SK-N-SH (cell line): ENCODE measurements around the gene ANKMY1.

Experiments used
- CHD2 ChIP-seq: fragments of 150-350 bp; IDR thresholded peaks from 2 replicates; pipeline ENCODE4 v1.6.1; 2018; ENCODE audit warnings: low read length; ENCODE audit not compliant: partially characterized antibody
- RAD21 ChIP-seq: IDR thresholded peaks from 2 replicates; pipeline ENCODE4 v1.6.1; 2012; ENCODE audit warnings: mild to moderate bottlenecking, low read length
- RFX5 ChIP-seq: IDR thresholded peaks from 2 replicates; pipeline ENCODE4 v1.6.1; 2012; ENCODE audit warnings: mild to moderate bottlenecking, improper control_type of control experiment, low read length
- RXRA ChIP-seq: IDR thresholded peaks from 2 replicates; pipeline ENCODE4 v1.4.0; 2012; ENCODE audit warnings: low read depth, mild to moderate bottlenecking, borderline replicate concordance
- TAF1 ChIP-seq: IDR thresholded peaks from 2 replicates; pipeline ENCODE4 v1.6.1; 2012; ENCODE audit warnings: low read depth, mild to moderate bottlenecking, low read length, moderate library complexity, borderline replicate concordance
- YY1 ChIP-seq: IDR thresholded peaks from 2 replicates; pipeline ENCODE4 v1.4.0; 2012; ENCODE audit warnings: low read depth, mild to moderate bottlenecking
- TF ChIP-seq, protein P1 (sequence below): fragments of 200-600 bp; sonication (generic); IDR thresholded peaks from 2 replicates; pipeline ENCODE4 v1.6.1; 2017; ENCODE audit warnings: antibody characterized with exemption, mild to moderate bottlenecking, moderate library complexity
- TF ChIP-seq, protein P2 (sequence below): fragments of 150-350 bp; IDR thresholded peaks from 2 replicates; pipeline ENCODE4 v1.6.1; 2016; ENCODE audit warnings: mild to moderate bottlenecking, low read depth, low read length

DNA sequence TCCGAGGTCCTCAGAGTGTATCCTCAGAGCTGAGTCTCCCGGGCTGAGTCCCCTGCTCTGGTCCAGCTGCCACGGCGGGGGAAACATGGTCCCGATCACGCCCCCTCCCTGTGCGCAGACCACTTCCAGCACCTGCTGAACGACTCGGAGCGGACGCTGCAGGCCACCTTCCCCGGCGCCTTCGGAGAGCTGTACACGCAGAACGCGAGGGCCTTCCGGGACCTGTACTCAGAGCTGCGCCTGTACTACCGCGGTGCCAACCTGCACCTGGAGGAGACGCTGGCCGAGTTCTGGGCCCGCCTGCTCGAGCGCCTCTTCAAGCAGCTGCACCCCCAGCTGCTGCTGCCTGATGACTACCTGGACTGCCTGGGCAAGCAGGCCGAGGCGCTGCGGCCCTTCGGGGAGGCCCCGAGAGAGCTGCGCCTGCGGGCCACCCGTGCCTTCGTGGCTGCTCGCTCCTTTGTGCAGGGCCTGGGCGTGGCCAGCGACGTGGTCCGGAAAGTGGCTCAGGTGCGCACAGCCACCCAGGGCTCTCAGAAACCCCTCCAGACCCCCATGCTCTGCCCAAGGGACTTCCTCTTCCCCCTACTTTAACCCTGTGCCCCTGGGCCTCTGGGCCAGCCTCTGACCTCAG, 95.6 kb downstream of the ANKMY1 start:
- TF ChIP-seq CHD2 (no peak), YY1 (no peak), RAD21 (no peak), RXRA (no peak), RFX5 (no peak), TAF1 (no peak)
- TF ChIP-seq, protein P1, sequence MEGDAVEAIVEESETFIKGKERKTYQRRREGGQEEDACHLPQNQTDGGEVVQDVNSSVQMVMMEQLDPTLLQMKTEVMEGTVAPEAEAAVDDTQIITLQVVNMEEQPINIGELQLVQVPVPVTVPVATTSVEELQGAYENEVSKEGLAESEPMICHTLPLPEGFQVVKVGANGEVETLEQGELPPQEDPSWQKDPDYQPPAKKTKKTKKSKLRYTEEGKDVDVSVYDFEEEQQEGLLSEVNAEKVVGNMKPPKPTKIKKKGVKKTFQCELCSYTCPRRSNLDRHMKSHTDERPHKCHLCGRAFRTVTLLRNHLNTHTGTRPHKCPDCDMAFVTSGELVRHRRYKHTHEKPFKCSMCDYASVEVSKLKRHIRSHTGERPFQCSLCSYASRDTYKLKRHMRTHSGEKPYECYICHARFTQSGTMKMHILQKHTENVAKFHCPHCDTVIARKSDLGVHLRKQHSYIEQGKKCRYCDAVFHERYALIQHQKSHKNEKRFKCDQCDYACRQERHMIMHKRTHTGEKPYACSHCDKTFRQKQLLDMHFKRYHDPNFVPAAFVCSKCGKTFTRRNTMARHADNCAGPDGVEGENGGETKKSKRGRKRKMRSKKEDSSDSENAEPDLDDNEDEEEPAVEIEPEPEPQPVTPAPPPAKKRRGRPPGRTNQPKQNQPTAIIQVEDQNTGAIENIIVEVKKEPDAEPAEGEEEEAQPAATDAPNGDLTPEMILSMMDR, result no peak
- TF ChIP-seq, protein P2, sequence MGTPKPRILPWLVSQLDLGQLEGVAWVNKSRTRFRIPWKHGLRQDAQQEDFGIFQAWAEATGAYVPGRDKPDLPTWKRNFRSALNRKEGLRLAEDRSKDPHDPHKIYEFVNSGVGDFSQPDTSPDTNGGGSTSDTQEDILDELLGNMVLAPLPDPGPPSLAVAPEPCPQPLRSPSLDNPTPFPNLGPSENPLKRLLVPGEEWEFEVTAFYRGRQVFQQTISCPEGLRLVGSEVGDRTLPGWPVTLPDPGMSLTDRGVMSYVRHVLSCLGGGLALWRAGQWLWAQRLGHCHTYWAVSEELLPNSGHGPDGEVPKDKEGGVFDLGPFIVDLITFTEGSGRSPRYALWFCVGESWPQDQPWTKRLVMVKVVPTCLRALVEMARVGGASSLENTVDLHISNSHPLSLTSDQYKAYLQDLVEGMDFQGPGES, result no peak
